NCI-H526 (cell line): Measurements from ENCODE around the gene LTC4S.
"Not testable (repeated sequence)": the region's sequence is repeated elsewhere in the genome, so short reads cannot be mapped to it uniquely, and the experiment has no call there.

Experiments
- DNase-seq, 2 experiments: peaks; one replicate each; lab custom pipeline; 2025; lab: John Stamatoyannopoulos, UW

The LTC4S gene

GRCh38 chr5:179825655-179826182 is 31.9 kb downstream of the LTC4S start:
- DNase-seq = no peak

GRCh38 chr5:179827680-179828079 is 33.9 kb downstream of the LTC4S start:
- no peak for DNase-seq

DNA sequence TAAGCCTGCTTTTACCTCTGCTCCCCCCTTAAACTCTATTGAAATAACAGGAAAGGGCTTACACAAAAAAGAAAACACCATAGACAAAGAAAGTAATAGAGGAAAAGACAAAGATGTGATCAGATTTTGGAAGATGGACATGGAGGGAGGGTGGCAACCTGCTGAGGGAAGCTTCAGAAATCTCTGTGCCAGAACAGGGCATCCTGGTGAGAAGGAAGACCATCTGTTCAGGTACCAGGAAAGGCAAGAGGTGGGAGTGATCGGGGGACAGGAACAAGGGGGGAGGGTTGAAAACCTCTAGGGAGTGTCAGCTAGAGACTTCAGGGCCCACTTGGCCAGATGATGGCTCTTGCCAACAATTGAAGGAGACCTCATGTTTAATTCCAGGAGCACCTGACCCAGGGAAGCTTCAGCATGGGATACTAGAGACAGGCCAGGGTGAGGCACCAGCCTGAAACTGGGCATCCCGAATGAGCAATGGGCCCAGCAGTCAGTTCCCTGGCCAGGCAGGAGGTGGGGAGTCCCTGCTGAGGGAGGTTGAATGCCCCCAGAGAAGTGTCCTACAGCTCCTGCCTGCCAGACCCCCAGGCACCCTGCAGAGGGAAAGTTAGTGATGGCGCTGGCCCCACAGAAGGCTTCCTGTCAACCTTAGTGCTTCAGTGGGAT is 35.1 kb downstream of the LTC4S start:
- DNase-seq = no peak

GRCh38 chr5:179829732-179830435 is 36.1 kb downstream of the LTC4S start:
- no peak for DNase-seq

- no peak for DNase-seq
Observed at GRCh38 chr5:179830818-179831468, 37.2 kb downstream of the LTC4S start.

- DNase-seq = no peak
Observed at GRCh38 chr5:179832039-179832745, 38.4 kb downstream of the LTC4S start.

GRCh38 chr5:179833056-179833708 is 39.4 kb downstream of the LTC4S start:
- DNase-seq = no peak

DNA sequence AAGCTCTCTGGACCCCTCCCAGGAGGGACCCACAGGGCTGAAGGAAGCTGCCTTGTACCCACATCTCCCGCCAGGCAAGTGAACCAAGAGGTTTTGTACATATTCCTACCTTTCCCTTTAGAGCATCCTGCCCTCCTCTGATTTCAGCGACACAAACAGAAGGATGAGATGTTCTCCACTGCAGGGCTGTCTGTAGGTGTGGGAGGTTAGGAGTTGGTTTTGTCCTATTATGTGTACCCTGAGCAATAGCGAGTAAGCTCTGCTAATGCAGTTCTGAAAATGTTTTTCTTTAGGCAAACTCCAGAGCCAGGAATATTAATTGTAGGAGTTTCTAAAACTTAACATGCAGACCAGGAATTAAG is 39.9 kb downstream of the LTC4S start:
- DNase-seq = no peak

DNA sequence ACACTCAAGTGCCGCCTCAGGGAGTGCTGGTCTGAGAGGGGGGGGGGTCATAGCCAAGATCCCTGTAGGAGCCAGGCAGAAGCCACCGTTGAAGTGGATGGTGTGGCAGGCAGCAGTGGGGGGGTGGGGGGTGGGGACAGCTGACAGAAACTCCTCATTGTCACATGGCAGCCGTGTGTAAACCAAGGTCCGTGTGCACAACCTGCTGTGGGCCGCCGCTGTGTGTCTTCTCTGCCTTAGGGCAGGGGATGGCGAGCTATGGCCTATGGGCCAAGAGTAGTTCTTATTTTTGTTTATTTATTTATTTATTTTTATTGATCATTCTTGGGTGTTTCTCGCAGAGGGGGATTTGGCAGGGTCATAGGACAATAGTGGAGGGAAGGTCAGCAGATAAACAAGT is 40.3 kb downstream of the LTC4S start:
- DNase-seq = no peak

GRCh38 chr5:179834871-179835270 is 41.1 kb downstream of the LTC4S start:
- not testable (repeated sequence) for DNase-seq

DNA sequence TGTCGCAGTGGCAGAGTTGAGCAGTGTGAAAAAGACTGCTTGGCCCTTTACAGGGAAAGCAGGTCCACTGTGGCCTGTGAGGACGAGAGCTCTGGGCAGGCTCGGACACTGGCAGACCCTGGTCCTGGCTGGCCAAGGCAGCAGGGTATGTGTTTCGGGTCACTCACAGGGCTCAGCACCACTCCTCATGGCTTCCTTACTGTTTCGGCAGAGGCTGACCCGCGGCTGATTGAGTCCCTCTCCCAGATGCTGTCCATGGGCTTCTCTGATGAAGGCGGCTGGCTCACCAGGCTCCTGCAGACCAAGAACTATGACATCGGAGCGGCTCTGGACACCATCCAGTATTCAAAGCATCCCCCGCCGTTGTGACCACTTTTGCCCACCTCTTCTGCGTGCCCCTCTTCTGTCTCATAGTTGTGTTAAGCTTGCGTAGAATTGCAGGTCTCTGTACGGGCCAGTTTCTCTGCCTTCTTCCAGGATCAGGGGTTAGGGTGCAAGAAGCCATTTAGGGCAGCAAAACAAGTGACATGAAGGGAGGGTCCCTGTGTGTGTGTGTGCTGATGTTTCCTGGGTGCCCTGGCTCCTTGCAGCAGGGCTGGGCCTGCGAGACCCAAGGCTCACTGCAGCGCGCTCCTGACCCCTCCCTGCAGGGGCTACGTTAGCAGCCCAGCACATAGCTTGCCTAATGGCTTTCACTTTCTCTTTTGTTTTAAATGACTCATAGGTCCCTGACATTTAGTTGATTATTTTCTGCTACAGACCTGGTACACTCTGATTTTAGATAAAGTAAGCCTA is 42.6 kb downstream of the LTC4S start:
- DNase-seq = no peak

- DNase-seq = no peak
Observed at GRCh38 chr5:179837076-179838011, 43.6 kb downstream of the LTC4S start.

DNA sequence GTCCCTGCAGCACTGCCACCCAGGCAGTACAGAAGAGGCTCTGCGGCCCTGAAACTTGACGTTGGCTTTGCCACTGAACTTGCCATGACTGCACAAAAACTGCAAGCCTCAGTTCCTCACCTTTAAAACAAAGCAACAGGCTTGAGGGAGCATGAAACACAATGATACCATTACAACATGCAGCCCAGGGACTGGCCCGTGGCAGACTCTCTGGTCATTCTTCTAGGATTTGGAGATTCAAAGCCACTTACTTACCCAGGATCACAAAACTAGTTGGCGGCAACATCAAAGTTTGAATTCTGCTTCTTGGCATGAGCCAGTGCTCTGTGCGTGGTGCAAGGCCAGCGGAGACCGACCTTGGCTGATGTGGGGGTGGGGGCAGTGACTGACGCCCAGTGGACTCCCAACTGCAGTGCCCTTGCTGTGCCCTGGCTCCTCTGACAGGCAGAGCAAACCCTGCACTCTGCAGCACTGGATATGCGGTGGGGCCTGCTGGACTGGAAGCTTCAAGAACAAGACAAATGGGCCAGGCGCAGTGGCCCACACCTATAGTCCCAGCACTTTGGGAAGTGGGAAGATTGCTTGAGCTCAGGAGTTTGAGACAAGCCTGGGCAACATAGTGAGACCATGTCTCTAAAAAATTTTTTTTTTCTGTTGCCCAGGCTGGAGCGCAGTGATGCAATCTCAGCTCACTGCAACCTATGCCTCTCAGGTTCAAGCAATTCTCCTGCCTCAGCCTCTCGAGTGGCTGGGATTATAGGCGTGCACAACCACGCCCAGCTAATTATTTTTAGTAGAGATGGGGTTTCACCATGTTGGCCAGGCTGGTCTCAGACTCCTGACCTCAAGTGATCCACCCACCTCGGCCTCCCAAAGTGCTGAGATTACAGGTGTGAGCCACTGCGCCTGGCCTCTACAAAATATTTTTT is 45.8 kb downstream of the LTC4S start:
- DNase-seq = no peak

DNA sequence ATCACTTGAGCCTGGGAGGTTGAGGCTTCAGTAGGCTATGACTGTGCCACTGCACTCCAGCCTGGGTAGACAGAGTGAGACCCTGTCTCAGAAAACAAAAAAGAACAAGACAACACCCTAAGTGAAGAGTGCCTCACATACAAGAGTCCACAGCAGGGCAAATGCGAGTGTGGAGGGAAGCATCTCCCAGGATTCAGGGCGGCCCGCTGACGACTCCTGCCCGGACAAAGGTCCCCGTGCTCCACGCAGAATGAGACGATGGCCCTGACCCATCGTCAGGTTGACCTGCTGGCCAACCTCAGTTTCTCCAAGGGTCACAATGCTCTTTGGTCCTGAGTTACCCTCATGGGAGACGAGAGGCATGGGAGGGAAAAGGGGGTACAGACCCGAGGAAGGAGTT is 46.5 kb downstream of the LTC4S start:
- DNase-seq = no peak

- no peak for DNase-seq
Observed at GRCh38 chr5:179840766-179841165, 47.0 kb downstream of the LTC4S start.

DNA sequence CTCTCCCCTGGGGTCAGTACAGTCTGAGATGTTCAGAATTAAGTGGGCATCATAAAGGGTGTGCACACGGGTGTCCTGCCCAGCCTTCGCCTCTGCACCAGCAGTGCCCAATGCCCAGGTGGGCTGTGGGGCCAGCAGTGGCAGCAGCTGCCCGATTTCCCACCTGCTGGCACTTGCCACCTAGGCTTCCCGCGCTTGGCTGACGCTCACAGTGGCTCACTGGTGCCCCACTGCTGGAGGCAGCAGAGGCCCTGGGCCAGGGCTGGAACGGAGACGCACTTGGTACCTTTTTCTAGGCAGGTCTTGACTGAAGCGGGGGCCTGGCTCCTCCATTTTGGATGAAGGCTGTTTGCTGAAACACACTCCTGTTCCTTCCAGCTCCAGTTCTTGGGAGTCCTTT is 47.8 kb downstream of the LTC4S start:
- DNase-seq = no peak
